NCI-H2227 (cell line): ENCODE results near the gene PAX3.

Source experiments
- DNase-seq: peaks from one replicate; lab custom pipeline; 2025; ENCODE audit not compliant: unreplicated experiment; lab: John Stamatoyannopoulos, UW

The PAX3 gene

DNA sequence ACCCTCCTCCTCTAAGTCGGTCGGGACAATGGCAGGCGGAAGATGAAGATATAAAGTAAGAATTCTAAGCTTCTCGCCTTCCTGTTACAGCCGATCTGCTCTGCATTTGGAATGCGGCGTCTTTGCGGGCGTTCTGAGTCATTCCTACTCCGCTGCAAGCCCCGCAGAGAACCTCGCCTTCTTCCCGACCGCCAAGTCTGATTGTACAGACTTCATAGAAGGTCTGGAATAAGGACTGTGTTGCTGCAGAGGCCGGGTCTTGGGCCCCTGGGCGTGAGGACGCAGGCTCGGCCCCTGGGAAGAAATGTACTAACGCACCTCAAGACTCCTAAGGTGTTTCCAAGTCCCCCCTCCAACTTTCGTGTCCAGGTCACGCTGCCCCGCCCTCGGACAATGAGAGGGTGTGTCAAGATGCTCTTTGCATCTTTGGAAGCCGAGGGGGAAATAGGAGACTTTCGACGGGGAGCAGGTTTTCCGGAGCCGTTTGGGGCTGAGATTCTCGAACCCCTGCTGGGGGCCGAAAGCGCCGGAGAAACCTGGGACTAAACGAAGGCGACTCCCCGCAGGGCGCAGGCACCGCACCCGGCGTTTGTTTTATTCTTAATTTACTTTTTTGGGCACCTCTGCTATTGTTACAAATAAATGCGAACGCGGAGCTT, 12.7 kb upstream of the PAX3 start:
- DNase-seq = no peak

DNA sequence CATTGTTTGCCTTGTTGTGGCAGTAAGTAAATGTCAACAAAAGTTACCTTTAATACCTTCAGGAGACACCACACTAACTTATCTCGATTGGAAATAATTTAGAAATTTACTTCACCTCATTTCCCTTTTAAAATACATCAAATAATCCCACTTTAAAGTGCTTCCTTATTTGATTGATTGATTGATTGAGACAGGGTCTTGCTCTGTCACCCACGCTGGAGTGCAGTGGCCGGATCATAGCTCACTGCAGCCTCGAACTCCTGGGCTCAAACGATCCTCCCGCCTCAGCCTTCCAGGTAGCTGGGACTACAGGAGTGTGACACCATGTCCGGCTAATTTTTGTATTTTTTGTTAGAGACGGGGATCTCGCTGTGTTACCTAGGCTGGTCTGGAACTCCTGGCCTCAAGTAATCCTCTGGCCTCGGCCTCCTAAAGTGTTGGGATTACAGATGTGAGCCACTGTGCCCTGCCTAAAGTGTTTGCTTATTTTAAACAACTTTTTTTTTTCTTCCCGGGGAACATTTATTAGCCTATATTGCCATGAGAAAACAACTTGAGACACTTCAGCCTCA, 12.0 kb upstream of the PAX3 start:
- no peak for DNase-seq

DNA sequence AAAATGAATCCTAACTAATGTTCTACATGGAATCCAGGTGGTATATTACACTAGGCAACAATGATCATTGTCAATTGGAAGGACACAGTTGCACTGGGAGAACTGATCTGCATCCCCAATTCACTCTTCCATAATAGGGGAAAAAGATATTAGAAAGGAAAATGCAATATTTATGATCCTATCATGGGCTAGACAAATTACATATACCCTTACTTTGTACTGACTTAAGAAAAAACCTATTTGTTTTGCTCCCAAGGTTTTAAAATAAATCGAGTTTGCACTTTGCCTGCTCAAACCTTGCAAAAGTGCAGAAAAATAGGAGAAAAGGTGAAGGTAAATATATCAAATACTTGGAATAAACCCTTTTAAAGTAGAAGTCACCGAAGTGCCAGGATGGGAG, 11.0 kb upstream of the PAX3 start:
- no peak for DNase-seq

DNA sequence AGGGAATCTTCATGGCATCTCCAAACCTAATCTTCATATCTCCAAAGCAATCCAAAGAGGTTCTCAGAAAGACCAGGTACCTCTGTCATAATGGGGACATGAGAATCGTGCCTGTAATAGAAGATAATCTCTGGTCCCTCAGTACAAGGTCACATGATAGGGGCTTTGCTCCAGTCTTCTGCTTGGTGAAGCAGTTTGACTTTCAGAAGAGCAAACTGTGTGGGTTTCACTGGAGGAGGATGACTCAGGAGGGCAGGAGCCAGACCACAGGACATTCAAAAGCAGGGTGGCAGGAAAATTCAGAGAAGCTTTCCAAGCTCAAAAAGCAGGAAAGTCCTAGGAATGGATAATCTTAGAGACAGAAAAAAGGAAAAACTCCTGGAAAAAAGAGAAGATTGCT, 10.6 kb upstream of the PAX3 start:
- no peak for DNase-seq

DNA sequence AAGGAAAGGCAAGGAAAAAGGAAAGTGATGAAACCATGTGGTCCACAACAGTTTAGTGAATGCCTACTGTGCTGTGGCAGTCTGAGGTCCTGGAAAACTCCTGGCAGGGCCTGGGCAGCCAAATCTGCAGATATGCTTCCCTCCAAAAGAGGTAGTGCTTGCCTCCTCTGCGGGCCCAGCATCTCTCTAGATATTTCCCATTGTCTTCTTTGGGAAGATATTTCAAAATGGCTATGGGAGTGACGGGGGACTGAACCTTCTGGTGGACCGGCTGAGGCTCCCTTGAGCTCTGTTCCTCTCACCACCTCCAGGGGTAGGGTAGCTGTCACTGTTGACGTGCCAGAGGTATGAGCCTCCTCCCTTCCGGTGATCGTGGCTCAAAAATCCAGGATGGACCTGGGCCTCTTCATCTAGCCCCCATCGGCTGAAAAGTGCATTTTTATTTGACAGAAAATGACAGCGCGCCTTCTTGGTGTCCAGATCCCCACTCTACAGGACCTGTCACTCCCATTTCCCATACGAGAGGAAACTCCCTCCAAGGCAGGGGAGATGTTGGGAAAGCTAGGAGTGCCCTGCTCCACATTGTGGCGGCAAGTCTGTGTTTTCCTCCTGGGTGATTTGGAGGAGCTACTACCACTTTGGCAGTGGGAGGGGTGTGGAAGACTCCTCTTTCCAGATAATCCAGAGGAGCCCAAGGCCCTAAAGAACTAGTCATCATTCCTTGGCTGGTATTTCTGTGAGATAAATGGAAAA, 9.4 kb upstream of the PAX3 start:
- DNase-seq = no peak

DNA sequence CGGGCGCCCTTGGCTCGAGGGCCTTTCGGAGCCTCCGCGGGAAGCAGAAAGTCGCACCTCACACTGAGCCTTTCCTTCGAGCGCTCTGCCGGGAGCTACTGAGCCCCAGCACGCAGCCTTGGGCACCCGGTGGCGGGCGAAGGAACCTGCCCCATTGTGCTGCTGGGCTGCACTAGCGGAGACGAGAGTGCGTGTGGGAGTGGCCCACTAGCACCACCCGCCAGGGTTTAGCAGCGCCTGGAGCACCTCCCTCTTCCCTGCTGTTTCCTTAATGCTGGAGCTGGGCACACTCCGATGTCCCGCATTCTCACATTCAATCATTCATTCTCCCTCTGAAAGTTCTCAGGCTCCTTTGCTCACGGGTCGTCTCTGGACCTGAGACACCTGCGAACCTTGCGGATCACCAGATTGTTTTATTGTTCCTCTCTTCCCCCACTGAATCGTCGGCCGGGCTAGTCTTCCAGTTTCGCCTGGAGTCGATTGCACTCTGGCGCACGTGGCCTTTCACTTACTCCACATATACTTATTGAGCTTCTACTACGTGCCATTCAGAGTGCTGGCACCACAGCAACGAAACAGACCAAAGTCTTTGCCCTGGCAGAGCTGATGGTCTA, 8.5 kb upstream of the PAX3 start:
- peak; percentile 38 for DNase-seq

DNA sequence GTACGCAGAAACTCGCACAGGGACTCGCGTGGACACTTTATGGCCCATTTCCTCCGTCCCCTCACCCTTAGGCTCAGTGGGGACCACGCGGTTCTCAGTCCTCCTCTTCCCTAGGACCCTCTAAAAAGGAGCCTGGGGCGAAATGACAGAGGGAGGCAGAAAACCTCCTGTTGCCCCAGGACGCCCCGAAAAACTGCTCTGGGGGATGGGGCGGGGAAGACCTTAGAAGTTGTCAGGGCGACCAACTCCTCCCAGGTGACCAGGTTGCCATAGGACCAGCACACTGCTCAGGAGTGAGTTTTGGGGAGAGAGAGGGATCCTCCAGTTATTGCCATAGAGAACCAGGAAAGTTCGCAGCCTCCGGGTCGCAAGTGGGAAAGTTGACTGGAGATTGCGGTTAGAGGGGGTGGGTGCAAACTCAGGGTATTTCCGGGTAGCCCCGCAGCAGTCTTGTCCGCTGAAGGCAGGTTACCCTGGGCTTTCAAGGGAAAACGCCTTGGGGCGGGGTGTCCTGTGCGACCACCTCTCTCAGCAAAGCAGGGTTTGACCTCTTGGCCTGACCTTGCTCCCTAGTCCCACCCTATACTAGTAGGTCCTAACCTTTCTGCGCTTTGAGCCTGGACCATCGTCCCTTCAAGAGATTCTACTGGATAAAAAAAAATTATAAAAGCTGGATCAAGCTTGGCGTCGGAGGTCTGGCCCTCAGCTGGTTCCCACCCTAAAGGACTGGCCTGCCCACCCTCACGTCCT, 7.8 kb upstream of the PAX3 start:
- DNase-seq = no peak

DNA sequence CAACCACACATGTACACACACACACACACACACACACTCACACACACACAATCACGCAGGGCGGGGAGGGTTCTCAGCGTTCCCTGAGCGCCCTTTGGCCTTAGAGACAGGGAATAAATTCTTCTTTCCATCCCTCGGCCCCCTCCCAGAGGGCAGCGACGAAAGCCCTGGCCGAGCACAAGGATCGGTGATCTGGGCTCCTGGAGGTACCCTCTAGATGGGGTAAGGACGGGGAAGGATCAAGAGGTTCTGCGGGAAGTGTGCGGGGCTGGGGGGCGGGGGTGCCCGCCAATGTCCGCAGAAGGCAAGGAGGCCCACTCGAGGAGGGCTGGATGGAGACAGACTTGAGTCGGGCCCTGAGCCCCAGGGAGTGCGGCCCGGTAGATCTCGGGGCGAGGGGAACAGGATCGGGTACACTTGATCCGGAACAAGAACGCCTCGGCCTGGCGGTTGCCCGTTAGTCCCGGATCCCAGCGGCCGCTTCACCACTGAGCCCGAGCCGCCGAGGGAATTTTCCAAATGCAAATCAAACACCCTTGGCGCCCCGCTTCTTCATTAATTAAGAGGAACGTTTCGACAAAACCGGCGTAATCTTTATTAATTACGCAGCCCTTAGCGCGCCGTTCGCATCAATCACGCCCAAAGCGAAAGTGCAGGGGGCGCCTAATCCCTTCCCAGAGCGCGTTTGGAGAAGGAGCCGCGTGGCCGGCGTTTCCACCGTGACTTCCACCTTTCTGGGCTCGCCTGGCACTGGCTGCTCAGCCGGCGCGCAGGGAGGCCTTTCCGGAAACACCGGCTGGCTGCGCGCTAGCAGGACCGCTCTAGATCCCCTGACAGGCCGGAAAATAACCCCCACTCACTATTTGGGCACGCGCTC, 7.0 kb upstream of the PAX3 start:
- DNase-seq = peak; percentile 57

DNA sequence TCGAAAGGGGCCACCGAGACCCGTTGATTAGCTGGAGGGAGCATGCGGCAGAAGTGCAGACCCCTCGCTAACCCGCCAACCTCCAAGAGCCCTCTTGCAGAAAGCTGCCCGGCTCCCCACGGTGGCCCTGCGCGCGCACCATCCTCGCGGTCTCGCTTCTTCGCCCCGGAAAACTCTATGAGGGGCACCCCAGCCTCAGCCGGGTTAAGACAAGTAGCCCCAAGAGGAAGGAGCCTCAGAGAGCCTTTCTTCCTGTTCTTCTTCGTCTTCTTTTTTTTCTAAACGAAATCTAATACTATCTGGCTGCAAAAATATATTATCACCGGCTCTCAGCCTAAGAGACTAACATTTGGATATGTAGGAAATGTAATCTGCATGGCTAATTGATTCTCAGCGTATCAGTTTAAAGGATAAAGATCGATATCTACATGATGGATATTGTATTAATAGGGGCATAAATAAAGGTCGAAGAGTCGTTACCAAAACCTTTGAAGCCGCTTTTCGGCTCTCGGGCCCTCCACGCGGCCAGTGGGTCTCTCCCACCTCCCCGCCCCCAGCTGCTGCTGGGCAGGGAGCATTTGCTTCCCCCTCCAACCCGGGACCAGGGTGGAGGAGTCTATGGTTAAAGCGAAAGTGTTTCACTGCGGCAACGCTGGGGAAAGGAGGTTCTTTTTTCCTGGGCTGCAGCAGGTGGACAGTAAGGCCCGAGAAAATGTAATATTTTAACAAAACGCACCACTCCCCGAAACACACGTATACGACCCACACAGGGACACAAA, 6.1 kb upstream of the PAX3 start:
- DNase-seq = peak; percentile 30

DNA sequence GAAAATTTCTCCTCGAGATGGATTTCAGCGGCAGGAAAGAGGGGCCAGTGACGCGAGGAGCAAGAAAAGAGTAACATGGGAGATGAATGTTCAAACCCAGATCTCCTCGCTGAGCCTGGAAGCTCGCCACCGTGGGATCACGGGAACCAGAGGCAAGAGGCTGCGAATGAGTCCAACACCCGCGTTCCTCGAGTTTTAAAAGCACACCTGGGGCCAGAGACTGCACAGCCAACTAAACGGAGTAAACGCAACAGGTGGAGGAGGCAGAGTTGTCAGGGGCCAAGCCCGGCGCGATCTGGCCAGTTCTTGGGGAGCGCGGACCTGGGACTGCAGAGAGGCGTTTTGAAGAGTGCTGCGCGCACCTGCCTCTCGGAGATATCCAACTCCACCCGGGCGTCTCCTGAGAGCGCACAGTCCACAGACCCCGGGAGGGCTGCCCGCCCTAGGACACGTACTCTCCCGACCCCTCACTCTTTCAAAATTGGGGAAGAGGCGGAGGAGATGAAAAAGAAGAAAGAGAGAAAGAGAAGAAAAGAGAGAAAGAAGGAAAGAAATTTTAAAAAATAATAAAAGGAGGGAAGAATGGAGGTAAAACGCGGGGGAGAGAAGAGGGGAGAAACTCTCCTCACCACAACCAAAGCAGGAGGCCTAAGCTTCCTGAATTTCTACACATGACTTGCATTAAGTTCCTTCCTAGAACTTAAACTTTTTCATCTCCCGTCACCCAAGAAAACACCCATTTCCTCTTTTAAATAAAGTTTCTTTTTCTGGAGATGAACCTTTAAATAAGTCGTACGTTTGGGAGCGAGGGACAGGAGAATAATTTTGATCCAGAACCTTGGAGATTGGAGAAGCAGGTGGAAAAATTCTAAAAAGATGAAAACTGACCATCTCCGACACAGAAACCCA, 5.3 kb upstream of the PAX3 start:
- no peak for DNase-seq

DNA sequence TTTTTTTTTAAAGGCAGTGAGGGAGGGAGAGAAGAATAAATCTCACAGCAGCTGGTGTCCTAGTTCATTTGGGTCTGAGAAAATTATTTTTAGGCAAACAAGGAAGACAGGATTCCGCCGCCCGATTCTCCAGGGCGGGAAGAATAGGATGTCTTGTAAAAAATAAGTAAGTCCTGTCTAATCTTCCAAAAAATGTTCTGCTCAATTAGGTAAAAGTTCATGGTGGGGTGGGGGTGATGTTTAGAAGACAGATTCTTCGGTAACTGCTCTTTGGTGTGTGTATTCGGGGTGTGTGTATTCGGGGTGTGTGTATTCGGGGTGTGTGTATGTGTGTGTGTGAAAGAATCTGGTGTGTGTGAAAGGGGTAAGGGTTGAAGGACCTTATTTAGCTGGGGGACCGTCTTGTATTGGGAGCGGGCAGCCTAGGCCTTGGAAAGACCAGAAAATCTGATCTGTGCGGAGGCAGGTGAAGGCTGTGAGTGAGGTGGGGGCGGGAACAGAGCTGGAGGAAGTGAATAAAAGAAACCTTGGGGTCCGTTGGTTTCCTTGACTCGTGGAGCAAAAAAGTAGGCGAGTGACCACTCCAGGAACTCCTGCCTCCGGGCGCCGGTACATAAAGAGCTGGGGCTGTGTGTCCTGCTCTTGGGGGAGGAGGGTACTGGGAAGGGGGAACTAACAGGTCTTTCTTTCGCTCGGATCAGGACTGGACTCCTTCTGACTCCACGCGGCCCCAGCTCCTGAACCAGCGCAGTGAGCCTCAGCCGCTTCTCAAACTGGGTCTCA, 4.4 kb upstream of the PAX3 start:
- no peak for DNase-seq

DNA sequence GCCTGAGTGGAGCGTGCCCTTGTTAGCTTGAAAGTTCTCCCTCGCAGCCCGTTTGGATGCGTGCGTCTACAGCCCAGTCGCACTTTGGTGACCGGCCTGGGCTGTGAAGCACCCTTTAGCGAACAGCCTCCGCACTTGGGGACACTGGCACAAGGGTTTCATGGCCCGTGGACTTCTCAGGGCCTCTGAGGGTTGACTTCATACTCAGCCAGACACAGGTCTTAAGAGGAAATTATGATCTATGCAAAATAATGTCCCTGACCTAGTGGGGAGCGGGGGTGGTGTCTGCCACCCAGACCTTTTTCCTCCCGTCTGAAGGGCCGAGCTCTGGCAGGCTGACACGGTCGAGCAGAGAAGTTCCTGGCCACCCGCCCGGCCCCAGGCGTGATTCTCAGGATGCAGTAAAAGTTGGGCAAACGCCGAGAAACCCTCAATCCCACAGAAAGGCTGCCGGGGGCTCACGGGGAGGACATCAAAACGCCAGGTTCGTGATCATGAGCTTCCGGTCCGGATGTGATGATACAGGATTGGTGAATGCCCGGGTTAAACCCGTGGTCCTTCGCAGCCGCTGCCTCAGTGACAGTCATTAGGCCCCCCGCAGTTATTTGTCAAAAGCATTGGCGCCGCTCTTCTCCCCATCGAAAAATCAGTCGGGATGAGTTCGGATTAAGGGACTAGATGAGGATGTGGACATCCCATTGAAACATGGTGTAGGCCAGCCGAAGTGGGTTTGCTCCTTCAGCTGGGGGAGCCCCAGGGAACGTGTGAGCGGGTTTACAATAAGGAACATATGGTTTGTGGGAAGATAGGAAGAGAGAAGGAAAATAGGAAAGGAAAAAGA, 3.6 kb upstream of the PAX3 start:
- DNase-seq = no peak

DNA sequence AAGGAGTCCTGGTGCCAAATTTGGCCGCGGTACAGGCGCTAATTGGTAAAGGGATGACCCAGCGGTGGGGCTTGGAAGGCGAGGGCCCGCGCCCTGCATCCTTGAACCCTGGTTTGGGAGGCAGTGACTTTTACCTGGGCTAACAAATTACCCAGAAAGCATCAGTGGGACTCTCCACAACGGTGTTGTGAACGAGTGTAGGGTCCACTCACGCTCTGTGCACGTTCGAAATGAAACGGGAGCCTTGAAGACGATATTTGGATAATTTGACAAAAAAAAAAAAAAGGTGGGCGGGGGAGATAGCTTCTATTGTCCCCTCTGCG, 3.0 kb upstream of the PAX3 start:
- no peak for DNase-seq

DNA sequence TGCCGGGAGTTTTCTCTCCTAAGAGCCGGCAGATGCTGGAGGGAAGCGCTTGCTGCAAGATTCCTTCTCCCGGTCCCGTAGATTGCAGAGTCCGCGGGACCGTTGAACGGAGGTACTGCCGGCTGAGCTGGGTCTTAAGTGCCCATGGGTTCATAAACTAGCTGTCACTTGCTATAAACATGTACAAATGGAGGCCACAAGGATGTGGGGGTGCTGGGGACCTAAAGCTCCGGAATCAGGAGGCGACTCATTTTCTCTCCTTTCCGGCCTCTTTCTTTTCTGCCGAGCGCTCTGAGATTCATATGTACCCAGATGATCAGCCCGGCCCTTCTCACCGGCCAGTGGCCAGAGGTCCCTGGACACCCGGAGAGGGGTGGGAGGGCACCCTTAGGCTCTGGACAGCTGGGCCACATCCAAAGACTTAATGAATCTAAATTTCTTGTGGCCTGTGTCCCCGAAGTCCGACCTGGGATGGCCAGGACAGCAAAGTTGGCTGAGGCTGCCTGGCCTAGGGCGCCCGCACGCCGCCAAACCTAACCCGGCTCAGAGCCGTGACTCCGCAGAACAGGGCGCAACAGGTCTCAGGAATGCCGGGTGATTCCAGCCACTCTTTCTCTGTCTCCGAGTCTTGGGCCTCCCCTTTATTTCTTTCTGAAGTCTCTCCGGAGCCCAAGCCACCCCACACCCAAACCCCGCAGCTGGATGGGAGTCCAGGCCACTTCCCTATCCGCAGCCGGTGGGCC, 2.4 kb upstream of the PAX3 start:
- peak; percentile 33 for DNase-seq

DNA sequence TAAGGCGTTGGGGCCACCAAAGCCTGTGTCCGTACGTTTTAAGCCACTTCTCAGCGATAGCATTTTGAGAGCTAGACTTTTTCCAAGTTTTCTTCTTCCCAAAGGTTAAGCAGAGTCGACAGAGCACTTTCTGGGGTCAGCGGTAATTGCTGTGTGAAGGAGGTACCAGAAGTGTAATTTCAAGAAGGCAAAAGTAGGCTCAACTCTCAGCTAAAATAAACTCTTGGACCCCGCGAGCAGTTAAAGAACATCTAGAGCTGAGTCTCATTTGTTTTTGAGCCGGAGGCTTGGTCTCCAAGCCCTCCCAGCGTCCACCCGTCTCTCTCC, 1.9 kb upstream of the PAX3 start:
- no peak for DNase-seq

DNA sequence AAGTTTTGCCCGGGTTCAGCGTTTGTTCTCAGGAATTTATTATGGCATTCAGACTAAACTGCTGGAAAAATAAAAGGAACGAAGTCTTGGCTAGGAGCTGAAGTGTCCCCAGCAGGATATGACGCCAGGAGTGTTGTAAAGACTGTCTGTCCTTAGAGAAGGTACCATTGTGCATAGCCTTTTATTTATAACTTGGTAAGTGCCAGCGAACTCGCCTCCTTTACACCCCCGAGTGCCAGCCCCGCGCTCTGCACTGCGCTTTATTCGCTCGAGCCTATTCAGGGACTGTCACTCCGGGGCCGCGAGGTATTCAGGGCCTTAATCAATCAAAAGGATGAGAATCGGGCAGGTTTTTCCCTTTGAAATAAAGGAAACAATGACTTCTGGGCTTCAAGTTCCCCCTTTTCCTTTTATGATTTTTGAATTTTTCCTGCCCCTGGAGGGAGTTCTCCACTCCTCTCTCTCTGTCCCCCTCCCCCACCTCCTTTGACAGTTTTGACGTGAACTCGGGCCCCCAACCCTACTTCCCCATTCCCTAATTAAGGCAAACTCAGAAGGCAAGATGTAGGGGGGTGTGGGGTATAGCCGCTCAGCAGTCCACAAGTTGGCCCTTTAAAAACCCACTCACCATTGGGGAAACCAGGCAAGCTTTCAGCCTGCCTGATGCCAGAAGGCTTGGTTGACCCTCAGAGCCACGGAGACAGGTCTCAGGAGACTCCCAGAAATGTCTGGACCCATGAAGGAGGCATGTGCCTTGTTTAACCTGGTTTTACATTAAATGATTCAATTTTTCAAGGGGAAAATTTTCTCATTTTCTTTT, 1.3 kb upstream of the PAX3 start:
- no peak for DNase-seq
